OCI-LY3 (cell line): Measurements from ENCODE around the gene ADCY3.

ENCODE experiments used
- H2AFZ ChIP-seq: fragments of 200-600, 300-600 bp; shearing (Covaris generic); 2 replicates; pipeline ENCODE4 v1.6.0; 2014; ENCODE audit warnings: antibody characterized with exemption, low read depth, low read length
- H3K27ac ChIP-seq: fragments of 200-600, 300-600 bp; sonication (generic); 2 replicates; pipeline ENCODE4 v1.5.1; 2014; ENCODE audit warnings: mild to moderate bottlenecking, low read length, moderate library complexity, mixed read lengths
- H3K27me3 ChIP-seq: fragments of 200-600, 300-600 bp; sonication (generic); 2 replicates; pipeline ENCODE4 v1.6.1; 2014; ENCODE audit warnings: low read depth, low read length, mixed read lengths
- H3K36me3 ChIP-seq: fragments of 200-600, 300-600 bp; sonication (generic); replicated peaks from 2 replicates; pipeline ENCODE3; 2014; ENCODE audit warnings: low read depth, low read length, mixed read lengths
- H3K4me1 ChIP-seq: fragments of 300-600, 200-600 bp; sonication (generic); 2 replicates; pipeline ENCODE4 v1.6.1; 2014; ENCODE audit warnings: low read length, mixed read lengths
- H3K4me2 ChIP-seq: fragments of 200-600, 300-600 bp; sonication (generic); 2 replicates; pipeline ENCODE4 v1.6.1; 2014; ENCODE audit warnings: low read length, mixed read lengths
- H3K4me3 ChIP-seq: fragments of 300-600, 200-600 bp; sonication (generic); 2 replicates; pipeline ENCODE4 v1.5.1; 2014; ENCODE audit warnings: antibody characterized with exemption, mild to moderate bottlenecking, low read length, moderate library complexity
- H3K79me2 ChIP-seq: fragments of 300-600, 200-600 bp; shearing (Covaris generic); 2 replicates; pipeline ENCODE4 v1.6.1; 2014; ENCODE audit warnings: mild to moderate bottlenecking, low read length, mixed read lengths
- H3K9ac ChIP-seq: fragments of 300-600, 200-600 bp; shearing (Covaris generic); 2 replicates; pipeline ENCODE4 v1.6.0; 2014; ENCODE audit warnings: mild to moderate bottlenecking, low read length, moderate library complexity
- H3K9me3 ChIP-seq: fragments of 200-600, 300-600 bp; shearing (Covaris generic); 2 replicates; pipeline ENCODE4 v1.6.1; 2014; ENCODE audit warnings: low read length, mixed read lengths; ENCODE audit not compliant: insufficient read depth
- H4K20me1 ChIP-seq: fragments of 200-600, 300-600 bp; sonication (generic); 2 replicates; pipeline ENCODE4 v1.6.1; 2016; ENCODE audit warnings: low read length, mixed read lengths; ENCODE audit not compliant: insufficient read depth
- CTCF ChIP-seq: fragments of 200-600, 300-600 bp; sonication (generic); IDR thresholded peaks from 2 replicates; pipeline ENCODE4 v1.5.1; 2014; ENCODE audit warnings: antibody characterized with exemption, low read length, low read depth
- EZH2phosphoT487 ChIP-seq: fragments of 200-600 bp; shearing (Covaris generic); IDR thresholded peaks from 2 replicates; pipeline ENCODE4 v1.6.1; 2018; ENCODE audit warnings: antibody characterized with exemption, mixed run types, low read depth

Gene ADCY3

GRCh38 chr2:24891201-24891600 is 28.8 kb downstream of the ADCY3 start:
- Histone ChIP-seq H3K79me2 (peaks cover 23% of the 10 kb centered on the region), H3K4me1 (peaks cover 8% of the 10 kb centered on the region), H3K27me3 (no peaks in the 10 kb centered on the region), H3K9me3 (peaks cover 8% of the 10 kb centered on the region; the same call in 1 of the 2 replicates), H3K9ac (no peak overlapping the region), H3K4me3 (no peak overlapping the region), H3K4me2 (no peak overlapping the region), H3K36me3 (peaks cover 43% of the 10 kb centered on the region), H3K27ac (no peak overlapping the region), H2AFZ (no peak overlapping the region), H4K20me1 (no peaks in the 10 kb centered on the region)
- TF ChIP-seq CTCF (no peak), EZH2phosphoT487 (no peak)

DNA sequence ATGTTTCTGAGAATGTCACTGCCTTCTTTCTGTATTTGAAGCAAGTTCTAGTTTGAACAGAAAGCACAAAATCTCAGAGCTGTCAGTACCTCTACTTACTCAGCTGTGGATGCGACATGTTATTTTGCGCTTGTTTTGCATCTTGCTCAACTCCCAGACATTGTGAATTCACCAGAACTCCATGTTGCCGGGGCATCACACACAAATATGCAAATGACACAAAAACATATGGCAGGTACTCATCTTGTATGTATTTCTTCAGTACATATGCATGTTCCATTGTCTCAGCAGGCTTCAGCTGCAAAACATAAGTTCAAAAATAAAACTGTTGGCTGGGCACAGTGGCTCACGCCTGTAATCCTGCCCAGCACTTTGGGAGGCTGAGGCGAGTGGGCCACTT is 30.8 kb downstream of the ADCY3 start:
- Histone ChIP-seq H3K4me2 (no peak overlapping the region), H3K27ac (no peak overlapping the region), H3K27me3 (no peaks in the 10 kb centered on the region), H2AFZ (no peak overlapping the region), H3K9me3 (0 out of 2 replicates have a peak, but pooled peaks cover 3% of the 10 kb centered on the region), H3K4me3 (no peak overlapping the region), H4K20me1 (peaks cover 10% of the 10 kb centered on the region), H3K4me1 (peaks cover 26% of the 10 kb centered on the region), H3K36me3 (peaks cover 39% of the 10 kb centered on the region), H3K79me2 (peaks cover 41% of the 10 kb centered on the region), H3K9ac (no peak overlapping the region)
- TF ChIP-seq EZH2phosphoT487 (no peak), CTCF (no peak)

DNA sequence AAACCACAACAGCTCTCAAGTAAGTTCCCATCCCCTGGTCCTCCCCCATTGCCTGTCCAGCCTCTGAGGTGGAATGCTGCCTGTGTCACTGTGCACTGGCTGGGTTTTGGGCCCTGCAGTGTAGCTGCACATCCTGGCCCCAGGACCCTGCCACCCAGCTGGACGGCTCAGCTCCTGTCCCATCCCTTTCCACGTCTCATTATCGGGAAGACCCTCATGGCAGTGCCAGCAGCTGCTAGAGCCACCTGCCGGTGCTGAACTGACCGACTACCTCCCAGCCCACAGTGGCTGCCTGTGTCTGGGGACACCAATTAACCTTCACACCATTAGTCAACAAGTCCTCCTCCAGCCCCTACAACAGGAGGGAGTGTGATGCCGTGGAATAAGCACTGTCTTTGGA is 31.9 kb downstream of the ADCY3 start:
- Histone ChIP-seq H3K79me2 (peaks cover 51% of the 10 kb centered on the region), H3K4me2 (no peak overlapping the region)

GRCh38 chr2:24887307-24887874 is 32.6 kb downstream of the ADCY3 start:
- peaks cover 37% of the 10 kb centered on the region for H3K4me1 ChIP-seq
- H2AFZ ChIP-seq = no peak overlapping the region
- peaks cover 58% of the 10 kb centered on the region for H3K79me2 ChIP-seq
- H3K9ac ChIP-seq = no peak overlapping the region
- H3K27me3 ChIP-seq = no peaks in the 10 kb centered on the region
- H3K27ac ChIP-seq = peak overlapping the region; percentile 74
- H3K4me3 ChIP-seq = peak overlapping the region; percentile 82
- TF ChIP-seq EZH2phosphoT487 (no peak), CTCF (no peak)
- peak overlapping the region; percentile 83 for H3K4me2 ChIP-seq
- H4K20me1 ChIP-seq = peaks cover 23% of the 10 kb centered on the region
- no peaks in the 10 kb centered on the region for H3K9me3 ChIP-seq
- H3K36me3 ChIP-seq = peaks cover 33% of the 10 kb centered on the region

More for the DNA sequence above, 31.9 kb downstream of the ADCY3 start:
- Histone ChIP-seq H3K36me3 (peaks cover 31% of the 10 kb centered on the region), H3K9ac (no peak overlapping the region), H3K9me3 (no peaks in the 10 kb centered on the region), H3K4me1 (peaks cover 37% of the 10 kb centered on the region), H3K4me3 (no peak overlapping the region), H2AFZ (no peak overlapping the region), H3K27me3 (no peaks in the 10 kb centered on the region), H3K27ac (no peak overlapping the region), H4K20me1 (peaks cover 20% of the 10 kb centered on the region)
- no peak for TF ChIP-seq CTCF
- no peak for TF ChIP-seq EZH2phosphoT487
